ENCODE results near the gene SZRD1. TPM values are rescaled to one million over a fixed set of nuclear protein-coding genes. Genes with fewer than 3 reads are reported as not detected.

SZRD1 gene
- total and polyA plus RNA-seq, 9 of the 15 experiments (the other 6 are each of a cell fraction or from before 2014, with no cell fraction given) = 3.9 to 149 (median 82.5) TPM

- TF ChIP-seq SRSF7 (optimal IDR thresholded peaks at IDR 0.05; ENCODE audit: low read depth, low read length) (no peak), CREM (IDR thresholded peaks at IDR 0.05; ENCODE audit: low read depth) (peak; percentile 95), YY1 (IDR thresholded peaks at IDR 0.05; ENCODE audit: borderline replicate concordance in 1 of 3, control insufficient read depth in 1 of 3, extremely low read depth in 1 of 3, insufficient read depth in 3 of 3, insufficient read length in 1 of 3, insufficient replicate concordance in 2 of 3, low read depth in 1 of 3, low read length in 2 of 3) (peak in 2 of 3 experiments; percentile 70 to 71), ZNF41 (CRISPR knock-in tag; conservative IDR thresholded peaks at IDR 0.05) (no peak), U2AF2 (optimal IDR thresholded peaks at IDR 0.05; ENCODE audit: low read depth, low read length) (no peak), ZBTB11 (CRISPR knock-in tag; IDR thresholded peaks at IDR 0.05) (peak in 1 of 3 experiments; percentile 91; a peak in 3 of 6 replicates), ZNF282 (CRISPR knock-in tag; IDR thresholded peaks at IDR 0.05) (no peak), ERF (CRISPR knock-in tag; IDR thresholded peaks at IDR 0.05) (no peak), SNAPC5 (CRISPR knock-in tag; IDR thresholded peaks at IDR 0.05) (no peak), SMARCE1 (IDR thresholded peaks at IDR 0.05) (peak; percentile 65; the same call in 1 of the 2 replicates), ILK (tag; IDR thresholded peaks at IDR 0.05; ENCODE audit: borderline replicate concordance, low read depth) (no peak), ZNF75A (CRISPR knock-in tag; IDR thresholded peaks at IDR 0.05) (peak; percentile 87), SMC3 (conservative IDR thresholded peaks at IDR 0.05; ENCODE audit: insufficient read depth, low read depth, low read length) (peak; percentile 74), ATF3 (IDR thresholded peaks at IDR 0.05) (0 out of 2 replicates have a peak, but pooled peaks have one; percentile 28), ATF3 (CRISPR knock-in tag; conservative IDR thresholded peaks at IDR 0.05) (no peak), MLLT1 (IDR thresholded peaks at IDR 0.05) (peak; percentile 52 to 84; a peak in 3 of 4 replicates), MYBL2 (IDR thresholded peaks at IDR 0.05; ENCODE audit: low read depth) (no peak), MYBL2 (CRISPR knock-in tag; IDR thresholded peaks at IDR 0.05; ENCODE audit: borderline replicate concordance) (no peak), OTX1 (CRISPR knock-in tag; IDR thresholded peaks at IDR 0.05) (0 out of 2 replicates have a peak, but pooled peaks have one; percentile 6), EWSR1 (IDR thresholded peaks at IDR 0.05; ENCODE audit: borderline replicate concordance, low read depth, partially characterized antibody) (no peak)
Measured at GRCh38 chr1:16440470-16441281, 73.6 kb downstream of the SZRD1 start, which contains the start of gene NECAP2 (continued).
